ENCODE results near the gene ADARB2.

GRCh38 chr10:1662438-1663025 is 74.8 kb downstream of the ADARB2 start:
- TF ChIP-seq CTCF (IDR thresholded peaks at IDR 0.05) (no peak), POLR2A (IDR thresholded peaks at IDR 0.05) (no peak)
